ENCODE data around the gene NUCKS1.

Gene NUCKS1

DNA sequence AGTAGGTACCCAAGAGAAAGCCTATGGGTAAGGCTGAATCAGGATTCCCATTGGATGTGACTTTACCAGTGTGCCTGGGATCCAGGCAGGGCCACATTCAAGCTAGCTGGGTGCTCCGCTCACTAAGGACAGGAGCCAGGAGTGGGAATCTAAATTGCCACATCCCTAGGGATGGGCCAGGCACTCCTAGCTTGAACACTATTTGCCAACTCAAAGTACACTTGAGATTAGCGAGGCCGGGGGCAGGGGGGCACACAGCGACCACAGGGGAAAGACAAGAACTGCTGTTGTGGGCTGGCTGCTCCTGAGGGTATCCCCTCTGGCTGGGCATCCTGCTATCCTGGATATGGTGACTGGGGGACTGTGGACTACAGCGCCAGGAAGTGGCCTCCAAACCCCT, 74.0 kb downstream of the NUCKS1 start:
- TF ChIP-seq TAF1 (IDR thresholded peaks at IDR 0.05; ENCODE audit: borderline replicate concordance, insufficient read depth, low read length) = no peak
- no peak for TF ChIP-seq POLR2AphosphoS5 (IDR thresholded peaks at IDR 0.05; ENCODE audit: low read depth, low read length)
- TF ChIP-seq, protein P1, sequence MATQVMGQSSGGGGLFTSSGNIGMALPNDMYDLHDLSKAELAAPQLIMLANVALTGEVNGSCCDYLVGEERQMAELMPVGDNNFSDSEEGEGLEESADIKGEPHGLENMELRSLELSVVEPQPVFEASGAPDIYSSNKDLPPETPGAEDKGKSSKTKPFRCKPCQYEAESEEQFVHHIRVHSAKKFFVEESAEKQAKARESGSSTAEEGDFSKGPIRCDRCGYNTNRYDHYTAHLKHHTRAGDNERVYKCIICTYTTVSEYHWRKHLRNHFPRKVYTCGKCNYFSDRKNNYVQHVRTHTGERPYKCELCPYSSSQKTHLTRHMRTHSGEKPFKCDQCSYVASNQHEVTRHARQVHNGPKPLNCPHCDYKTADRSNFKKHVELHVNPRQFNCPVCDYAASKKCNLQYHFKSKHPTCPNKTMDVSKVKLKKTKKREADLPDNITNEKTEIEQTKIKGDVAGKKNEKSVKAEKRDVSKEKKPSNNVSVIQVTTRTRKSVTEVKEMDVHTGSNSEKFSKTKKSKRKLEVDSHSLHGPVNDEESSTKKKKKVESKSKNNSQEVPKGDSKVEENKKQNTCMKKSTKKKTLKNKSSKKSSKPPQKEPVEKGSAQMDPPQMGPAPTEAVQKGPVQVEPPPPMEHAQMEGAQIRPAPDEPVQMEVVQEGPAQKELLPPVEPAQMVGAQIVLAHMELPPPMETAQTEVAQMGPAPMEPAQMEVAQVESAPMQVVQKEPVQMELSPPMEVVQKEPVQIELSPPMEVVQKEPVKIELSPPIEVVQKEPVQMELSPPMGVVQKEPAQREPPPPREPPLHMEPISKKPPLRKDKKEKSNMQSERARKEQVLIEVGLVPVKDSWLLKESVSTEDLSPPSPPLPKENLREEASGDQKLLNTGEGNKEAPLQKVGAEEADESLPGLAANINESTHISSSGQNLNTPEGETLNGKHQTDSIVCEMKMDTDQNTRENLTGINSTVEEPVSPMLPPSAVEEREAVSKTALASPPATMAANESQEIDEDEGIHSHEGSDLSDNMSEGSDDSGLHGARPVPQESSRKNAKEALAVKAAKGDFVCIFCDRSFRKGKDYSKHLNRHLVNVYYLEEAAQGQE (IDR thresholded peaks at IDR 0.05; ENCODE audit: insufficient read depth in 1 of 2, low read depth in 2 of 2, low read length in 2 of 2) = no peak
- no peak for TF ChIP-seq FOXP2 (optimal IDR thresholded peaks at IDR 0.05; ENCODE audit: borderline replicate concordance, extremely low read depth, extremely low read length, insufficient read depth)
- TF ChIP-seq SIN3A (IDR thresholded peaks at IDR 0.05; ENCODE audit: borderline replicate concordance, insufficient read depth, low read length) = no peak

DNA sequence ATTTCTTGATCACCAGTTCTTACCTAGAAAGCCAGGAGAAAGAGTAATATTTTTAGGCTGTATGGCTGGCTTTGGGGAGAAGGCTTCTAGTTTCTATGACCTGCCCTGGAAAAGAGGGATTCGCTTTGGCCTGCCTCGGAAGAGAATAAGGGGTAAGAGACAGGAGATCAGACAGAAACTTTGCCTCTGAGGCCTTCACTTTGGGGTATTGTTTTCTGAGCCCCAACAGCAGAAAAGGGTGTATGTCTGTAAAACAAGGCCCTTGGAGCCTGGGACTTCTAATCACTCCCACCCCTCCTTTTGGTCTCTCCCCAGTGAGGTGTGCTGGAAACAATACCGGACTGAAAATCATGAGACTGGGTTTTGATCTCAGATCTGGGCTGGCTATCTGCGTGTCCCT, 74.7 kb downstream of the NUCKS1 start:
- TF ChIP-seq FOXP2 (optimal IDR thresholded peaks at IDR 0.05; ENCODE audit: borderline replicate concordance, extremely low read depth, extremely low read length, insufficient read depth) (no peak), SIN3A (IDR thresholded peaks at IDR 0.05; ENCODE audit: borderline replicate concordance, insufficient read depth, low read length) (no peak), TAF1 (IDR thresholded peaks at IDR 0.05; ENCODE audit: borderline replicate concordance, insufficient read depth, low read length) (no peak), POLR2AphosphoS5 (IDR thresholded peaks at IDR 0.05; ENCODE audit: low read depth, low read length) (no peak)
- TF ChIP-seq, protein P1 (IDR thresholded peaks at IDR 0.05; ENCODE audit: insufficient read depth in 1 of 2, low read depth in 2 of 2, low read length in 2 of 2) = no peak

DNA sequence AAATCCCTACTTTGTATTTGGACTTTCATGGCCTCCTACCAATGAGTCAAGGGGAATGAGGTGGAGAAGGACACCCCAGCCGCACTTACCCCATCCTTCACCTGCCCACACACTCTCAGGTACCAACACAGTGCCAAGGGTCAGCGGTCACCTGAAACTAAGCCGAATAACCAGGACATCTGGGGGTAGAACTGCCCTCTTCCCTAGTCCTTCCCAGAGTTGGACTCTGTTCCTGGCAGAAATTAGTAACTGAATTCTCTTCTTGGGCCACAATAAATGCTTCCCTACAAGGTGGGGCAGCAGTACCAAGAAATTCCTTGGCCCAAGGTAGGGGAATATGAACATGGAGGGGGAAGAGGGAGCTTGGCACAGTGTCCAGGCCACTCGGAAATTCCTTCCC, 77.0 kb downstream of the NUCKS1 start:
- TF ChIP-seq FOXP2 (optimal IDR thresholded peaks at IDR 0.05; ENCODE audit: borderline replicate concordance, extremely low read depth, extremely low read length, insufficient read depth) = no peak
- TF ChIP-seq TAF1 (IDR thresholded peaks at IDR 0.05; ENCODE audit: borderline replicate concordance, insufficient read depth, low read length) = no peak
- TF ChIP-seq, protein P1 (IDR thresholded peaks at IDR 0.05; ENCODE audit: insufficient read depth in 1 of 2, low read depth in 2 of 2, low read length in 2 of 2) = no peak
- TF ChIP-seq SIN3A (IDR thresholded peaks at IDR 0.05; ENCODE audit: borderline replicate concordance, insufficient read depth, low read length) = no peak
- no peak for TF ChIP-seq POLR2AphosphoS5 (IDR thresholded peaks at IDR 0.05; ENCODE audit: low read depth, low read length)

DNA sequence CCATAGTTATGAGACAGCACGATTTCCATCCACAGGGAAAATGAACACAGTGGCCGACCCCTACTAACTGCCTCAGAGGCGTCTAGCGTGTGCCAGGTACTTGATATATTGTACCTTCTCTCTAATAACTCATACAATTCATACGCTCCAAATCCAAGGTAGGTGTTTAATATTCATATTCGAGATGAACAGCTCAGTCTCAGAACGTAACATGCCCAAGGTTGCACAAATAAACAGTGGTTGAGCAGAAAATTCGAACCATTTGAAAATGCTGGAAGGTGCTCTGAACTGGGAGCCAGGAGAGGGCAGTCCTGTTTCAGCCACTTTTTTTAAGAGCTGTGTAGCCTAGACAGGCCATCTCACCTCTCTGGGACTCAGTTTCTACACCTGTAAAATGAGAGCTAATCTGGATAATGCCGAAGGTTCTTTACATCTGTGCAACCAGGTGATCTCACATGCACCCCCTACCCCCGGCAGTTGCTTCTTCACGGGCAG, 77.5 kb downstream of the NUCKS1 start:
- TF ChIP-seq FOXP2 (optimal IDR thresholded peaks at IDR 0.05; ENCODE audit: borderline replicate concordance, extremely low read depth, extremely low read length, insufficient read depth) (no peak), SIN3A (IDR thresholded peaks at IDR 0.05; ENCODE audit: borderline replicate concordance, insufficient read depth, low read length) (no peak), POLR2AphosphoS5 (IDR thresholded peaks at IDR 0.05; ENCODE audit: low read depth, low read length) (no peak), TAF1 (IDR thresholded peaks at IDR 0.05; ENCODE audit: borderline replicate concordance, insufficient read depth, low read length) (no peak)
- TF ChIP-seq, protein P1 (IDR thresholded peaks at IDR 0.05; ENCODE audit: insufficient read depth in 1 of 2, low read depth in 2 of 2, low read length in 2 of 2) = no peak

Data from PFSK-1 (cell line).